ENCODE data around the gene FOXP1.

DNA sequence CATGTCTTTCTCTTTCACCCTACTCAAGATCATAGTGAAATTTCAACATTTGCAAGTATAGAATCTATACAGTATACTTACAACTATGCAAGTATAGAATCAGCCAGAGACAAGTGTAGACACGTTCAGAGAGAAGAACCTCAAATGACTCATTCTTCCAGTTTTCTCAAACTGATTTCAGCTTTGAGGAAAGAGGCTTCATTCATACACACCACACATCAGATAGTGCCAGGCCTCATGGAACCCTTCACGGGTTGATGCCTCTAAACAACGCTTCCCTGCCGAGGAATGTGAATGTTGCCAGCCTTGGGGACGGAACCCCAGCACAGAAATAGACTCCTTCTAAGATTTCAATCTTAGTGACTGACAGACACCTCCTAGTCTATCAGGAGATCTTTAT, 135.7 kb downstream of the FOXP1 start:
- TF ChIP-seq EZH2phosphoT487 (IDR thresholded peaks at IDR 0.05; ENCODE audit: insufficient read depth, low read depth), result no peak
- no peak for TF ChIP-seq EZH2 (IDR thresholded peaks at IDR 0.05; ENCODE audit: insufficient read depth, poor library complexity, severe bottlenecking)
